ENCODE measurements around the gene BACE2. TPM values are rescaled to one million over a fixed set of nuclear protein-coding genes. Genes with fewer than 3 reads are reported as not detected.

The BACE2 gene
- total and polyA plus RNA-seq, 2 of the 13 experiments (the other 11 are each of a cell fraction or from before 2014, with no cell fraction given): 0.07 to 0.11 TPM

- TF ChIP-seq, protein P1, sequence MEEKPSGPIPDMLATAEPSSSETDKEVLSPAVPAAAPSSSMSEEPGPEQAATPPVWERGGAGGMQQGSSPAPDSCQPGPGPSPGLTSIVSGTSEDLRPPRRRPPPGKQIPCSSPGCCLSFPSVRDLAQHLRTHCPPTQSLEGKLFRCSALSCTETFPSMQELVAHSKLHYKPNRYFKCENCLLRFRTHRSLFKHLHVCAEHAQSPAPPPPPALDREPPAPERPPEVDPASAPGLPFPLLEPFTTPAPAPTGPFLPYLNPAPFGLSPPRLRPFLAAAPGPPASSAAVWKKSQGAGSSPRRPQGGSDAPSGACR (CRISPR knock-in tag; IDR thresholded peaks at IDR 0.05): no peak
- TF ChIP-seq WIZ (CRISPR knock-in tag; IDR thresholded peaks at IDR 0.05) (0 out of 2 replicates have a peak, but pooled peaks have one; percentile 48), HBP1 (CRISPR knock-in tag; IDR thresholded peaks at IDR 0.05; ENCODE audit: low read depth) (no peak), HINFP (CRISPR knock-in tag; IDR thresholded peaks at IDR 0.05; ENCODE audit: low read depth) (no peak), ZFP36L2 (CRISPR knock-in tag; IDR thresholded peaks at IDR 0.05) (no peak), ZIK1 (CRISPR knock-in tag; IDR thresholded peaks at IDR 0.05; ENCODE audit: borderline replicate concordance, low read depth) (no peak), ZNF619 (CRISPR knock-in tag; IDR thresholded peaks at IDR 0.05) (no peak), POGZ (CRISPR knock-in tag; IDR thresholded peaks at IDR 0.05) (0 out of 2 replicates have a peak, but pooled peaks have one; percentile 17), THAP11 (CRISPR knock-in tag; IDR thresholded peaks at IDR 0.05) (no peak), ZBTB21 (CRISPR knock-in tag; IDR thresholded peaks at IDR 0.05) (no peak), HIVEP1 (CRISPR knock-in tag; IDR thresholded peaks at IDR 0.05) (no peak), ZNF326 (CRISPR knock-in tag; IDR thresholded peaks at IDR 0.05; ENCODE audit: borderline replicate concordance) (no peak), ZNF746 (CRISPR knock-in tag; IDR thresholded peaks at IDR 0.05) (no peak), SNRNP70 (IDR thresholded peaks at IDR 0.05; ENCODE audit: low read depth, low read length) (no peak), ZNF230 (CRISPR knock-in tag; IDR thresholded peaks at IDR 0.05) (no peak), TFAP4 (IDR thresholded peaks at IDR 0.05; ENCODE audit: borderline replicate concordance, low read depth) (peak; percentile 24; the same call in 1 of the 2 replicates), NR2F2 (IDR thresholded peaks at IDR 0.05; ENCODE audit: borderline replicate concordance, low read depth) (no peak), ZNF30 (CRISPR knock-in tag; IDR thresholded peaks at IDR 0.05) (no peak), ZNF678 (CRISPR knock-in tag; IDR thresholded peaks at IDR 0.05) (no peak)
- TF ChIP-seq, protein P2, sequence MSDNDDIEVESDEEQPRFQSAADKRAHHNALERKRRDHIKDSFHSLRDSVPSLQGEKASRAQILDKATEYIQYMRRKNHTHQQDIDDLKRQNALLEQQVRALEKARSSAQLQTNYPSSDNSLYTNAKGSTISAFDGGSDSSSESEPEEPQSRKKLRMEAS (IDR thresholded peaks at IDR 0.05): 0 out of 2 replicates have a peak, but pooled peaks have one; percentile 41
- TF ChIP-seq, protein P3, sequence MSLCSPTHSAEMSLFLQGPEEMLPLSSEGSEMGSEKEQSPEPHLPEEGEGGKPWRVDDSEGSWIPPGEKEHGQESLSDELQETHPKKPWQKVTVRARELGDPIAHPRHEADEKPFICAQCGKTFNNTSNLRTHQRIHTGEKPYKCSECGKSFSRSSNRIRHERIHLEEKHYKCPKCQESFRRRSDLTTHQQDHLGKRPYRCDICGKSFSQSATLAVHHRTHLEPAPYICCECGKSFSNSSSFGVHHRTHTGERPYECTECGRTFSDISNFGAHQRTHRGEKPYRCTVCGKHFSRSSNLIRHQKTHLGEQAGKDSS (CRISPR knock-in tag; IDR thresholded peaks at IDR 0.05; ENCODE audit: borderline replicate concordance, low read depth): no peak
- TF ChIP-seq, protein P4, sequence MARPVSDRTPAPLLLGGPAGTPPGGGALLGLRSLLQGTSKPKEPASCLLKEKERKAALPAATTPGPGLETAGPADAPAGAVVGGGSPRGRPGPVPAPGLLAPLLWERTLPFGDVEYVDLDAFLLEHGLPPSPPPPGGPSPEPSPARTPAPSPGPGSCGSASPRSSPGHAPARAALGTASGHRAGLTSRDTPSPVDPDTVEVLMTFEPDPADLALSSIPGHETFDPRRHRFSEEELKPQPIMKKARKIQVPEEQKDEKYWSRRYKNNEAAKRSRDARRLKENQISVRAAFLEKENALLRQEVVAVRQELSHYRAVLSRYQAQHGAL (CRISPR knock-in tag; IDR thresholded peaks at IDR 0.05; ENCODE audit: not compliant biosample characterization): no peak
- TF ChIP-seq, protein P5, sequence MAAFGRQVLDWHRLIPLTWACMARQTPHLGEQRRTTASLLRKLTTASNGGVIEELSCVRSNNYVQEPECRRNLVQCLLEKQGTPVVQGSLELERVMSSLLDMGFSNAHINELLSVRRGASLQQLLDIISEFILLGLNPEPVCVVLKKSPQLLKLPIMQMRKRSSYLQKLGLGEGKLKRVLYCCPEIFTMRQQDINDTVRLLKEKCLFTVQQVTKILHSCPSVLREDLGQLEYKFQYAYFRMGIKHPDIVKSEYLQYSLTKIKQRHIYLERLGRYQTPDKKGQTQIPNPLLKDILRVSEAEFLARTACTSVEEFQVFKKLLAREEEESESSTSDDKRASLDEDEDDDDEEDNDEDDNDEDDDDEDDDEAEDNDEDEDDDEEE (CRISPR knock-in tag; IDR thresholded peaks at IDR 0.05): no peak
These were observed 158.6 kb downstream of the BACE2 start (continued) for GRCh38 chr21:41326414-41327080.
